ENCODE results near the gene MINDY4.

- TF ChIP-seq ZNF274 (IDR thresholded peaks at IDR 0.05; ENCODE audit: low read depth, low read length) = no peak
- TF ChIP-seq YY1 (IDR thresholded peaks at IDR 0.05; ENCODE audit: insufficient read depth, insufficient read length) = no peak
These were observed 163.7 kb downstream of the MINDY4 start for GRCh38 chr7:30934732-30935568.

All from NT2/D1 (cell line).